ENCODE measurements around the gene CDC73.

CDC73 gene

DNA sequence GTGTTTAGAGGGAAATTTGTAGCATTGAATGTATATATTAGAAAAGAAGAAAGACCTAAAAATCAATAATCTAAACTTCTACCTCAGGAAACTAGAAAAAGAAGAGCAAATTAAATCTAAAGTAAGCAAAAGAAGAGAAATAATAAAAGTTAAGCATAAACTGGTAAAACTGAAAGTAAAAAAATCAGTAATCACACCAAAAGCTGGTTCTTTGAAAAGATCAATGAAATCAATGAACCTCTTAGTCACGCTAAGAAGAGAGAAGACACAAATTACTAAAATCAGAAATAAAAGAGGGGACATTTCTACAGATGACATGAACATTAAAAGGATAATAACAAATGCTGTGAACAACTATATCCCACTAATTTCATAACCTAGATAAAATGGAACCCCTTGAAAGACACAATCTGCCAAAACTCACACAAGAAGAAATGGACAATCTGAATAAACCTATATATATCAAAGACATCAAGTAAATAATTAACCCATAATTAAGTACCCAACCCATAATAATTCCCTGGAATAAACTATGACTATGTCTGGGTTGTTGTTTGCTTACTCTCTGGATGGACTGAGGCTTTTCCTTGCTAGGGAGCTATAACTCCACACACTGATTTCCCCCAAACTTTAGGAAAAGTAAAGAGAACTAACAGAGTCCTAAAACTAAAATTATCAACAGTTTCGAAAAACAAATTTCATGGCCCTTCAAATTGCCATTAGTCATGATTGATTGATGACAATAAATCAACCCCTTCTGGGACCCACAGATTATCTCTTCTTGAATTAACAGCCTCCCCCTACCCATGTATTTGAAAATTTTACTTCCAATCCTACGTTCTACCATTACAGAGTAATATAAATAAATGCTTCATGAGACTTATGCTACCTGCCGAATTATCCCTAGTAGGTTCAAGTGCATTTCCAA lies 2.8 kb upstream of the CDC73 start:
- no peak for DNase-seq (ENCODE audit: low read depth)
- H3K4me3 ChIP-seq (ENCODE audit: control insufficient read depth, low read depth, low read length): no peak overlapping the region
- TF ChIP-seq, protein P1, sequence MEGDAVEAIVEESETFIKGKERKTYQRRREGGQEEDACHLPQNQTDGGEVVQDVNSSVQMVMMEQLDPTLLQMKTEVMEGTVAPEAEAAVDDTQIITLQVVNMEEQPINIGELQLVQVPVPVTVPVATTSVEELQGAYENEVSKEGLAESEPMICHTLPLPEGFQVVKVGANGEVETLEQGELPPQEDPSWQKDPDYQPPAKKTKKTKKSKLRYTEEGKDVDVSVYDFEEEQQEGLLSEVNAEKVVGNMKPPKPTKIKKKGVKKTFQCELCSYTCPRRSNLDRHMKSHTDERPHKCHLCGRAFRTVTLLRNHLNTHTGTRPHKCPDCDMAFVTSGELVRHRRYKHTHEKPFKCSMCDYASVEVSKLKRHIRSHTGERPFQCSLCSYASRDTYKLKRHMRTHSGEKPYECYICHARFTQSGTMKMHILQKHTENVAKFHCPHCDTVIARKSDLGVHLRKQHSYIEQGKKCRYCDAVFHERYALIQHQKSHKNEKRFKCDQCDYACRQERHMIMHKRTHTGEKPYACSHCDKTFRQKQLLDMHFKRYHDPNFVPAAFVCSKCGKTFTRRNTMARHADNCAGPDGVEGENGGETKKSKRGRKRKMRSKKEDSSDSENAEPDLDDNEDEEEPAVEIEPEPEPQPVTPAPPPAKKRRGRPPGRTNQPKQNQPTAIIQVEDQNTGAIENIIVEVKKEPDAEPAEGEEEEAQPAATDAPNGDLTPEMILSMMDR (IDR thresholded peaks at IDR 0.05; ENCODE audit: control insufficient read depth, insufficient read depth, low read depth, low read length, missing control alignments): no peak

DNA sequence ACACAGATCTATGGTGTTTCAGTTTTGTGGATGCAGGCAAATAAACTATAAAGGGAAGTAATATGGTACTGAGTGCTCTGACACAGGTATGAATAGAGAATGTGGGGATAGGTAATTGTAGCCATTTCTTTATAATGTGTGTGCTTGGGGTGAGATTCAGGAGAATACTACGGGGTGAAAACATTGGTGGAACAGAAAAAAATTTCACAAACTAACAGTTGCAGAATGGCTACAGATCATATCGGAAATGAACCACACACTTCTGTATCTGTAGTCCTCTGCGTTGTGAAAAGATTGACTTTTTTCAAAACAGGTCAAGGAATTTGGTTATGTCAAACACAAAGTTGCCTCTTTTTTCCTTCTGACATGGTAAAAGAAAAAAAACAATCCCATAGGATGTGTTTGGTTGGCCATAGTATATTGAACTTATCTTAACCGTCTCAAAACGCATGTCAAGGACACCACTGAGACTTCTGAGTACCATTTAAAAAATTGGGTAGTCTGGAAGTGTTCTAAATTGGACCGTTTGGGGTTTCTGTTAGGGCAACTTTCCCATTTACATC lies 1.1 kb upstream of the CDC73 start:
- no peak overlapping the region for H3K4me3 ChIP-seq (ENCODE audit: control insufficient read depth, low read depth, low read length)
- DNase-seq (ENCODE audit: low read depth): no peak
- TF ChIP-seq, protein P1 (IDR thresholded peaks at IDR 0.05; ENCODE audit: control insufficient read depth, insufficient read depth, low read depth, low read length, missing control alignments): no peak

DNA sequence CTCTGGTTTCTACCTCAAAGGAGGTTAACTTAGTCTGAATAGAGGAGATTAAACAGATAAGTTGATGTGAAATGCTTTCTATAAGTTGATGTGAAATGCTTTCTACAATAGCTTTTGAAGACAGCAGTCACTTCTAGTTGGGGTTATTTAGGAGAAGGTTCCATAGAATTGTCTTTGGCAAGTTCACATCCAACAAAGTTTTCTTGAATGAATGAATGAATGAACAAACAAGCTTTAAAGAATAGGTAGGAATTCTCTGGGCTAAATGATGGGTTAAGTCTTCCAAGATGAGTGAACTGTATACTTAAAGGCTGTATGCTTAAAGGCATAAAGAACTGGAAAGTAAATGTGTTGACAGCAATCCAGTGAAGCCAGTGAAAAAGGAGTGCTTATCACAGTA lies 1.9 kb downstream of the CDC73 start:
- TF ChIP-seq, protein P1 (IDR thresholded peaks at IDR 0.05; ENCODE audit: control insufficient read depth, insufficient read depth, low read depth, low read length, missing control alignments): no peak
- peak overlapping the region; percentile 90; the same call in 1 of the 2 replicates for H3K4me3 ChIP-seq (ENCODE audit: control insufficient read depth, low read depth, low read length)
- no peak for DNase-seq (ENCODE audit: low read depth)

DNA sequence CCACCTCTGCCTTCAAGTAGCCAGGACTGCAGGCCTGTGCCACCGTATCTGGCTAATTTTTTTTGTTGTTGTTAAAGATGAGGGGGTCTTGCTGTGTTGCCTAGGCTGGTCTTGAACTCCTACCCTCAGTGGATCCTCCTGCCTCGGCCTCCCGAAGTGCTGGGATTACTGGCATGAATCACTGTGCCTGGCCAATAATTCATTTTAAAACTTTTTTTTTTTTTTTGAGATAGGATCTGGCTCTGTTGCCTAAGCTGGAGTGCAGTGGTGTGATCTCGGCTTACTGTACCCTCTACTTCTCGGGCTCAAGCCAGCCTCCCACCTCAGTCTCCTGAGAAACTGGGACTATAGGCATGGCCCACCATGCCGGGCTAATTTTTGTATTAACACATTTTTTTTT lies 3.5 kb downstream of the CDC73 start:
- TF ChIP-seq, protein P1 (IDR thresholded peaks at IDR 0.05; ENCODE audit: control insufficient read depth, insufficient read depth, low read depth, low read length, missing control alignments): no peak
- H3K4me3 ChIP-seq (ENCODE audit: control insufficient read depth, low read depth, low read length): no peak overlapping the region
- DNase-seq (ENCODE audit: low read depth): no peak

DNA sequence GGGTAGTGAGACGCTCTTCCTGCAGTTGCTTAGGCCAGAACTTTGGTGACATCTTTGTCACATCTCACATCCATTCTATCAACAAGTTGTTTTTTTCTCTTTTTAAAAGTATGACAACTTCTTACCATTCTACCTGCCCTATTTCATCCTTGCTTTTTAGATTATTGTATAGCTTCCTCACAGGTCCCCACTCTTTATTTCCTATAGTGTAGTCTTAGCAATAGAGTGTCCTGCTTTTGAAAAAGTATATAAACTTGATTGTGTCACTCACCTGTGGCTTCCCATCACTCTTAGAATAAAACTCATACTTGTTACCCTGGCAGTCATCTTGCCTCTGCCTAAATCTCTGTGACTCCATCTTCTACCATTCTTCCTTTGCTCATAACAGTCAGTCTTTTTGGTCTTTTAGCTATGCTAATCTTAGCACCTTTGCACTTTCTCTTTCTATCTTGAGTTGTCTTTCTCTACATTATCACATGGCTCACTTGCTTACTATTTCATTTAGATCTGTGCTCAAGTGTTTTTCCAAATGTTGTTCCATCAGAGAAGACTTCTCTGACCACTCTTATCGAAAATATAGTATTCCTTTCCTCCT lies 9.5 kb downstream of the CDC73 start:
- H3K4me3 ChIP-seq (ENCODE audit: control insufficient read depth, low read depth, low read length): no peak overlapping the region
- TF ChIP-seq, protein P1 (IDR thresholded peaks at IDR 0.05; ENCODE audit: control insufficient read depth, insufficient read depth, low read depth, low read length, missing control alignments): no peak
- no peak for DNase-seq (ENCODE audit: low read depth)

DNA sequence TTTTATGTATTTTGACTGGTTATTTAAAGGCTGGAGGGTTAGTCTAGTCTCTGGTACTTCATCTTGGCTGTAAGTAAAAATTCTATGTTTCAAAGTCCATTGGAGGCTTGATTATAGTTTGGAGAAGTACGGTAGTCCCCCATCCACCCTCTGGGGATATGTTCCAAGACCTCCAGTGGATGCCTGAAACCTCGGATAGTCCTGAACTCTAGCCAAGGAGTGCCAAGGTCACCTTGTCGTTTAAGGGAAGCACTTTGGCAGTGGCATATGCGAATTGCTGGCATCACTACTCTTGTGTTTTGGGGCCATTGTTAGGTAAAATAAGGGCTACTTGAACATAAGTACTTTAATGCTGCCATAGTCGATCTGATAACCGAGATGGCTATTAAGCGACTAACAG lies 18.4 kb downstream of the CDC73 start:
- H3K4me3 ChIP-seq (ENCODE audit: control insufficient read depth, low read depth, low read length): no peak overlapping the region
- TF ChIP-seq, protein P1 (IDR thresholded peaks at IDR 0.05; ENCODE audit: control insufficient read depth, insufficient read depth, low read depth, low read length, missing control alignments): no peak
- DNase-seq (ENCODE audit: low read depth): no peak

Data from AG09309 (cell line).